A673 (cell line): Measurements from ENCODE around the gene EVA1A.

Experiments
- CTCF ChIP-seq: fragments of 300-800, 200-600 bp; sonication (generic); conservative IDR thresholded peaks from 2 replicates; pipeline ENCODE4 v1.5.1; 2017; ENCODE audit warnings: low read depth, mild to moderate bottlenecking, antibody characterized with exemption, low read length, moderate library complexity, mixed read lengths
- EZH2 ChIP-seq: fragments of 200-600 bp; sonication (generic); IDR thresholded peaks from 2 replicates; pipeline ENCODE4 v1.6.1; 2017; ENCODE audit warnings: borderline replicate concordance, low read depth, mild to moderate bottlenecking, mixed read lengths, antibody characterized with exemption, low read length; ENCODE audit not compliant: poor library complexity, severe bottlenecking

- TF ChIP-seq CTCF (no peak), EZH2 (no peak)
Observed at GRCh38 chr2:75607400-75607798, 46.7 kb upstream of the EVA1A start.
